GM15510 (cell line): ENCODE results near the gene UBE3A.

Experiments
- POLR2A ChIP-seq: IDR thresholded peaks from 3 replicates; pipeline ENCODE4 v1.6.1; 2011; ENCODE audit warnings: borderline replicate concordance; ENCODE audit not compliant: insufficient read length; ENCODE audit errors: extremely low read depth

UBE3A gene

DNA sequence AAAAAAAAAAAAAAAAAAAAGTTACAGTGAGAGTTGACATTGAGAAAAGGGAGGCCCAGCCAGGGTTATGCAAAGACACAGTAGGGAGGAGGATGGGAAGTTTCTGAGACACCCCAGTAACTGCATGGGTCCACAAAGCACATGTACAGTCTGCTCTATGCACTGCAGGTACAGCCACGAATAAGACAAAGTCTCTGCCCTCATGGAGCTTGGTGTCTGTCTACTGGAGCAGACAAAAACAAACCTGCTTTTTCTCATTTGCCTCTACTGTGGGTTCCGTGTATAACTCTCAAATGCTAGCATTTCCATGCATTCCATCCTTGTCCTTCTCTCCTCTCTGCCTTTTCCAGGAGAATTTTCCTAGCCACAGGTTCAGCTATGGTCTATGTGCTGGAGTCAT is 107.4 kb downstream of the UBE3A start:
- no peak for TF ChIP-seq POLR2A

DNA sequence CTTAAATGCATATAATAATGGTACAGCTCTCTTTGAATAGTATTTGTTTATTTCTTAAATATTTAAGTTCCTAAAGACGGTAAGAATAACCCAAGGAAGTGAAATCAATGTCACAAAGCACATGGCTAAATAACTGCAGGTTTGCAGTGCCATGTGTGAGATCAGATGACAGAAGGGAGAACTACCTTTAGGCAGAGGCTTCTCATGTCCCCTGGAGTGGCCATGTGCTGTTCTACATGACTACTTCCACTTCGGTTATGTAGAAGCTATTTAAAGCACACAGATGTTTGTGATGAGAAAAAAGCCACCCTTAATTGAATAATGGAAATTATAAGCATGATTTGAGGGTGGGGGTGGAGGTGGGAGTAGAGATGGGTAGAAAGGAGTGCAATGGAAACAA is 109.1 kb downstream of the UBE3A start:
- no peak for TF ChIP-seq POLR2A

DNA sequence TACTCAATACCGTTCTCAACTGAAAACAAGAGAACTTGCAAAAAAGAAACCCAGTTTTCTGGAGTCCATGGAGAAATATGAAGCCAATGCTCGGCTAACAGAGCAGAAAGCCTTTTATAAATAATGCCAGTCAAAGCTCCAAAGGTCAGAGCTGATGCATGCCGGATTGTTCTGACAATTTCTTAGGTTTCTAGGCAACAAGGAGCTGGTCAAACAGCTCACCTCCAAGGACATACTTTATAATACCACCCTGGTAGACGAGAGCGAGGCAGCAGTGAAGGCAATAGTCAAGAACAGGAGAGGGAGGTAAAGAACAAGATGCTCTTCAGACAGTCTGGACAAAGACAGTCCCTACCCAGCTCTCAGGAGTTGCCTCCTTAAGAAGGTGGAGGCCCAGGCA is 111.1 kb downstream of the UBE3A start:
- TF ChIP-seq POLR2A: no peak

DNA sequence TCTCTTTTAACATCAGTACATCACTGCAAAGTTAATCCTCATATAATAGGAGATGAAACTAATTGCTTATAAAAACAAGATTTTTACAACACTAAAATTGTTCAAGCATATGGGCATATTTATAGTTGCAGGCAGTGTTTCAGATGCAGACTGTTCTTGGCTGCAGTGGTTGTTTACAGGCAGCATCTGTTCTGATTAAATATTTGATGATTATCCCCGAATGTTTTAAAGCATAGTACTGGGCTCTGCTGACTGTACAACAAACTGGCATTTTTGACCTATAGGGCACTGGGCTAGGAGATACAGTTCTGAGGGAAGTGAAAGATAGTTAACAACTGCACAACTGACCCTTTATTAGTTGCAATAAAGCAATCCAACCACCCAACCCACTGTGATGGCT is 113.6 kb downstream of the UBE3A start:
- TF ChIP-seq POLR2A: no peak

DNA sequence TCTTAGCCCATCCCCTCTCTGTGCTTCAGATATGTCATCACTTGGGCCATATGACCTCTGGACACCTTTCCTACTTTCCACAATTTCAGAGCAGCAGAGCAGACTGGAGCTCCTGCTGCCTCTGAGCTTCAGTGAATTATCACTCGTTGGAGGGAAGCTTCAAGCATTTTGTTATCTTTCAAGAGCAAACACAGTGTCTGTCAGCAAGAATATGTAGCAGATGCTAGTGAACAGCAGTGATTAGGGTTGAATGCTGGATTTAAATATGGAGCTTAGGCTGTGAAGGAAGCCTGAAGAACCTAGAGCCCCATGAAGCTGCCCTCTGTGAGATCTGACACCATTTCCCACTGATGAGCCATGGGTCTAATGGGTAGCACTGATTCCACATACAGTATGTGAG is 115.4 kb downstream of the UBE3A start:
- TF ChIP-seq POLR2A: no peak

DNA sequence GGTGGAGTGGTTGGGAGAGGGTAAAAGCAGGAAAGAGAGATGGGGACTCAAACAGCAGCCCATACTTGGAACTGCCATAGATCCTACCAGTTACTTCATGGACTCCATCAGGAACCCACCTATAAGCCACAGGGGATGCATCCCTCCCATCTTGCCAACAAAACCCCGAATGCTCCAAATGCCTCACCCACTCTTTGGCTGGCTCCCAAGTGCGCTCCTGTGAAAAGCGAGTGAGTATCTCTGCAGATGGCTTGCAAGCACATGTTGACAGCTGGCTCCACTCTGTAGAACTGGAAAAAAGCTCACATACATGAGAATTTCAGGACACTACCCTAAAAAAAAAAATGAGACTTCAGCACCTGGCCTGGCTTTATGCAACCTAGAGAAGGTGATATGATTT is 151.0 kb downstream of the UBE3A start:
- TF ChIP-seq POLR2A: no peak
